ENCODE measurements around the gene CCDC83. TPM values are rescaled to one million over a fixed set of nuclear protein-coding genes. Genes with fewer than 3 reads are reported as not detected.

Gene CCDC83
- not detected in 2 replicates for total RNA-seq

GRCh38 chr11:85855341-85855656, at the start of gene CCDC83:
Gene CCDC83 (plus strand): TSS chr11:85855383. CDS start chr11:85865124, 9,741 bp downstream.
- FAIRE-seq: no peak
- Histone ChIP-seq H3K27me3 (ENCODE audit: control insufficient read depth, insufficient read depth, low read length) (no peaks in the 10 kb centered on the region), H3K4me3 (ENCODE audit: low read depth, low read length) (peak within 1 kb of the TSS; percentile 45), H3K36me3 (ENCODE audit: control insufficient read depth, insufficient read depth, low read length) (no peaks in the 10 kb centered on the region)
- TF ChIP-seq CTCF (IDR thresholded peaks at IDR 0.05; ENCODE audit: insufficient read depth, low read length, severe bottlenecking): no peak
- no peak for DNase-seq (ENCODE audit: low read depth)

- H3K36me3 ChIP-seq (ENCODE audit: control insufficient read depth, insufficient read depth, low read length): no peaks in the 10 kb centered on the region
- TF ChIP-seq CTCF (IDR thresholded peaks at IDR 0.05; ENCODE audit: insufficient read depth, low read length, severe bottlenecking): no peak
- DNase-seq (ENCODE audit: low read depth) (no peak), FAIRE-seq (no peak)
- H3K4me3 ChIP-seq (ENCODE audit: low read depth, low read length): no peak overlapping the region
- H3K27me3 ChIP-seq (ENCODE audit: control insufficient read depth, insufficient read depth, low read length): no peaks in the 10 kb centered on the region
These were observed 49.8 kb upstream of the CCDC83 start for GRCh38 chr11:85805387-85805786.

GRCh38 chr11:85806016-85806415, 49.2 kb upstream of the CCDC83 start:
- Histone ChIP-seq H3K27me3 (ENCODE audit: control insufficient read depth, insufficient read depth, low read length) (no peaks in the 10 kb centered on the region), H3K36me3 (ENCODE audit: control insufficient read depth, insufficient read depth, low read length) (no peaks in the 10 kb centered on the region), H3K4me3 (ENCODE audit: low read depth, low read length) (no peak overlapping the region)
- FAIRE-seq (no peak), DNase-seq (ENCODE audit: low read depth) (no peak)
- no peak for TF ChIP-seq CTCF (IDR thresholded peaks at IDR 0.05; ENCODE audit: insufficient read depth, low read length, severe bottlenecking)

- Histone ChIP-seq H3K27me3 (ENCODE audit: control insufficient read depth, insufficient read depth, low read length) (no peaks in the 10 kb centered on the region), H3K36me3 (ENCODE audit: control insufficient read depth, insufficient read depth, low read length) (no peaks in the 10 kb centered on the region), H3K4me3 (ENCODE audit: low read depth, low read length) (no peak overlapping the region)
- FAIRE-seq (no peak), DNase-seq (ENCODE audit: low read depth) (peak; percentile 82)
- TF ChIP-seq CTCF (IDR thresholded peaks at IDR 0.05; ENCODE audit: insufficient read depth, low read length, severe bottlenecking): no peak
These were observed 48.3 kb upstream of the CCDC83 start for GRCh38 chr11:85806876-85807275.

- Histone ChIP-seq H3K4me3 (ENCODE audit: low read depth, low read length) (no peak overlapping the region), H3K36me3 (ENCODE audit: control insufficient read depth, insufficient read depth, low read length) (no peaks in the 10 kb centered on the region), H3K27me3 (ENCODE audit: control insufficient read depth, insufficient read depth, low read length) (no peaks in the 10 kb centered on the region)
- no peak for TF ChIP-seq CTCF (IDR thresholded peaks at IDR 0.05; ENCODE audit: insufficient read depth, low read length, severe bottlenecking)
- FAIRE-seq: no peak
- DNase-seq (ENCODE audit: low read depth): no peak
These were observed 46.0 kb upstream of the CCDC83 start for GRCh38 chr11:85809191-85809590.

GRCh38 chr11:85809863-85810262, 45.3 kb upstream of the CCDC83 start:
- peak; percentile 11 for TF ChIP-seq CTCF (IDR thresholded peaks at IDR 0.05; ENCODE audit: insufficient read depth, low read length, severe bottlenecking)
- FAIRE-seq (no peak), DNase-seq (ENCODE audit: low read depth) (no peak)
- Histone ChIP-seq H3K4me3 (ENCODE audit: low read depth, low read length) (no peak overlapping the region), H3K27me3 (ENCODE audit: control insufficient read depth, insufficient read depth, low read length) (no peaks in the 10 kb centered on the region), H3K36me3 (ENCODE audit: control insufficient read depth, insufficient read depth, low read length) (no peaks in the 10 kb centered on the region)
